WERI-Rb-1 (cell line): ENCODE measurements around the gene CTR9.
A peak's percentile ranks its signal among the peaks of the same experiment; 100 is the strongest.

Experiments used
- DNase-seq: peaks from one replicate; pipeline ENCODE4 v3.0.0-alpha.2; 2020
- H3K27ac ChIP-seq: fragments of 250-450 bp; sonication (Bioruptor Pico); 2 replicates; pipeline ENCODE4 v1.5.1; 2020; ENCODE audit warnings: mild to moderate bottlenecking, moderate library complexity
- H3K27me3 ChIP-seq: fragments of 250-450 bp; sonication (Bioruptor Pico); 2 replicates; pipeline ENCODE4 v1.5.1; 2021; ENCODE audit warnings: mild to moderate bottlenecking, low read depth, moderate library complexity; ENCODE audit not compliant: insufficient read depth, severe bottlenecking
- H3K36me3 ChIP-seq: fragments of 250-450 bp; sonication (Bioruptor Pico); 2 replicates; pipeline ENCODE4 v1.5.1; 2020; ENCODE audit warnings: mild to moderate bottlenecking, moderate library complexity
- H3K4me3 ChIP-seq: 2 replicates; pipeline ENCODE4 v1.5.1; 2011; ENCODE audit warnings: low read depth, mild to moderate bottlenecking, control low read depth, low read length
- H3K9me3 ChIP-seq: fragments of 250-450 bp; sonication (Bioruptor Pico); 2 replicates; pipeline ENCODE4 v1.5.1; 2021; ENCODE audit warnings: mild to moderate bottlenecking, moderate library complexity; ENCODE audit not compliant: severe bottlenecking
- TF ChIP-seq, protein P1 (sequence below): IDR thresholded peaks from 2 replicates; pipeline ENCODE4 v1.5.1; 2011; ENCODE audit warnings: low read depth, mild to moderate bottlenecking, control low read depth, inconsistent platforms, low read length

Gene CTR9

DNA sequence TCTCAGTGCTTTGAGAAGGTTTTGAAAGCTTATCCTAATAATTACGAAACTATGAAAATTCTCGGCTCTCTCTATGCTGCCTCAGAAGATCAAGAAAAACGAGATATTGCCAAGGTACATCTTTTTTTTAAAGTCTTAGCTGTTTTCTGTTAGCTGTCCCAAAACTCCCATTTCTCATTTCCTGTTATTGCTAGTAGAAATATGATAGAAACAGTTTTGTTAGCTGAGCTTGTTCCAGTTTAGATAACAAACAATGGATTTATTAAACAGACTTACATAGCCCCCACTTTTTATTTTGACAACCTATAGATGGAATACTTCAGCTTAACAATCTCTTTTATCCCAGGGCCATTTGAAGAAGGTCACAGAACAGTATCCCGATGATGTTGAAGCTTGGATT is 12.7 kb downstream of the CTR9 start:
- H3K27me3 ChIP-seq = no peaks in the 10 kb centered on the region
- no peaks in the 10 kb centered on the region for H3K9me3 ChIP-seq
- DNase-seq = no peak
- no peak overlapping the region for H3K4me3 ChIP-seq
- H3K27ac ChIP-seq = no peak overlapping the region
- TF ChIP-seq, protein P1, sequence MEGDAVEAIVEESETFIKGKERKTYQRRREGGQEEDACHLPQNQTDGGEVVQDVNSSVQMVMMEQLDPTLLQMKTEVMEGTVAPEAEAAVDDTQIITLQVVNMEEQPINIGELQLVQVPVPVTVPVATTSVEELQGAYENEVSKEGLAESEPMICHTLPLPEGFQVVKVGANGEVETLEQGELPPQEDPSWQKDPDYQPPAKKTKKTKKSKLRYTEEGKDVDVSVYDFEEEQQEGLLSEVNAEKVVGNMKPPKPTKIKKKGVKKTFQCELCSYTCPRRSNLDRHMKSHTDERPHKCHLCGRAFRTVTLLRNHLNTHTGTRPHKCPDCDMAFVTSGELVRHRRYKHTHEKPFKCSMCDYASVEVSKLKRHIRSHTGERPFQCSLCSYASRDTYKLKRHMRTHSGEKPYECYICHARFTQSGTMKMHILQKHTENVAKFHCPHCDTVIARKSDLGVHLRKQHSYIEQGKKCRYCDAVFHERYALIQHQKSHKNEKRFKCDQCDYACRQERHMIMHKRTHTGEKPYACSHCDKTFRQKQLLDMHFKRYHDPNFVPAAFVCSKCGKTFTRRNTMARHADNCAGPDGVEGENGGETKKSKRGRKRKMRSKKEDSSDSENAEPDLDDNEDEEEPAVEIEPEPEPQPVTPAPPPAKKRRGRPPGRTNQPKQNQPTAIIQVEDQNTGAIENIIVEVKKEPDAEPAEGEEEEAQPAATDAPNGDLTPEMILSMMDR = no peak
- H3K36me3 ChIP-seq = peaks cover 69% of the 10 kb centered on the region

DNA sequence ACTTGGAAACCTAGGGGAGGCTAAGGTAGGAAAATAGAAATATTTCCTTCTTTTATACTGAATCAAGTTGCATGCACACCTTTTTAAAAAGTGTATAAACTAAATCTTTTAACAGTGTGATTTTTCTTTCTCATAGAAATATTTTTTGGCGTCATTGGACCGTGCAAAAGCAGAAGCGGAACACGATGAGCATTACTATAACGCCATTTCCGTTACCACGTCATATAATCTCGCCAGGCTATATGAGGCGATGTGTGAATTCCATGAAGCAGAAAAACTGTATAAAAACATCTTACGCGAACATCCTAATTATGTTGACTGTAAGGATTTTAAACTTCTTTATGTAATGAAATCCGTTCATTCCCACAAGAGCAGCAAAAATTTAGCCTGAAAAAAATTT is 13.4 kb downstream of the CTR9 start:
- no peak overlapping the region for H3K27ac ChIP-seq
- H3K9me3 ChIP-seq = no peaks in the 10 kb centered on the region
- H3K27me3 ChIP-seq = no peaks in the 10 kb centered on the region
- TF ChIP-seq, protein P1 = no peak
- H3K36me3 ChIP-seq = peaks cover 66% of the 10 kb centered on the region
- H3K4me3 ChIP-seq = no peak overlapping the region
- DNase-seq = no peak

DNA sequence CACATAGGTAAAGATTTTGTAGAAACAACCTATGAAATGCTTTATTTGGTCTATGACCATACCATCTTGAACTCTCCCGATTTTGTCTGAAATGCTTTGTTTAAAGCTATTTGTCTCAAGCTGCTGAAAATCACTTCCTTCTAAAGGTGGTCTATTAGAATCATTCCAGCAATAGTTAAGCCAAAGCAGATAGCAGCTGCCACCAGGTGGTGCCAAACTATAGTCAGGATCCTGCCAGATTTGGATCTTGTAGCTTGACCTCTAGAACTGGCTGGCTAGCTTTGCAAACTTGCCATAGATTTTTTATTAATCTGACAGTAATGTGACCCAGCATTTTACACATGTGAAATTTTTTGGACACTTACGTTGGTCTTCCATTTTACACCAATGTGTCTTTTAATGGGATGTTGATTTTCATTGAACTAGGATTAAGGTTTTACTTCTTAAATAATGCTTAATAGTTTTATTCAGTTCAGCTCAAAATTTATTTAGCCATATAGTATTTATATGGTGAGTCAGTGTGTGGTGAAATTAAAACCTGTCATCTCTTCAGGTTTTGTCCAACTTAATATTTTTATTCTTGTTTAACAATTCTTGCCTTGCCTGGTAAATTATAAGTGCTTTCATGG is 19.7 kb downstream of the CTR9 start:
- peak; percentile 62 for DNase-seq

DNA sequence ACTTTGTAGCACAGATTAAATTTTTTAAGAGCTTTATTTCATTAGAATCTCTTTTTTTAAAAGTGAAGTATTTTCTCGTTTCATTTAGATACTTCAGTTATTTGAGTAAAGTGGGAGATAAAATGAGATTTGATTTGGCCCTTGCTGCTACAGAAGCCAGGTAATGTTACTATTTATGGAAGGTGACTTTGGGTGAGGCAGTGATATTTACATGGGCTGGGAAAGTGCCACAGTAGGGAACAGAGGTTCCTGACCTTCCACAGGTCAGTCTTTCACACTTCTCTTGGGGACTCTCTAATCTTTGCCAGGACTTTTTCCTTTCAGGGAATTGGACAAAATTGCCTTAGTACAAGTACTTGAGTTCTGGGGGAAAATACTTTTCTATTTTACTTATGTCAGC is 20.4 kb downstream of the CTR9 start:
- peaks cover 65% of the 10 kb centered on the region for H3K36me3 ChIP-seq
- TF ChIP-seq, protein P1 = no peak
- no peaks in the 10 kb centered on the region for H3K9me3 ChIP-seq
- DNase-seq = no peak
- no peaks in the 10 kb centered on the region for H3K27me3 ChIP-seq
- no peak overlapping the region for H3K4me3 ChIP-seq
- H3K27ac ChIP-seq = no peak overlapping the region

More for the DNA sequence above, 19.7 kb downstream of the CTR9 start:
- H3K36me3 ChIP-seq = peaks cover 66% of the 10 kb centered on the region
- no peaks in the 10 kb centered on the region for H3K27me3 ChIP-seq
- H3K9me3 ChIP-seq = no peaks in the 10 kb centered on the region
- H3K27ac ChIP-seq = no peak overlapping the region
- H3K4me3 ChIP-seq = no peak overlapping the region
- TF ChIP-seq, protein P1 = peak; percentile 75

DNA sequence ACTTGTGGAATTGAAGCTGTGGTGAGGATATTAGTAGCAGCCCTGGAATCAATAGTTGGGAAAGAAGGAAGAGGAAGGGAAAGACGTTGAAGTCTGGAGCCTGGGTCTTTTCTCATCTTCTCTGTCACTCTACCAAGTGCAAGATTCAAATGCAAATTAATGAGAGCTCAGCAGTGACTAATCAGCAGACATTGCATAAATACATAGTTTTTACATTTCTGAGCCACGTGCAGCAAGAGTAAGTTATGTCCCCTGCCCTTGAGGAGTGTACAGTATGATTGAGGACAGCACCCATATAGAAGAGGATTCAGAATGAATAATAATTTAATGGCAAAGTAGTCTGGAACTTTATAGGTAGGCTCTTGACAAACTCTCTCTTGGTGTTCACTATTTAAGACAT is 23.8 kb downstream of the CTR9 start:
- DNase-seq = no peak
- TF ChIP-seq, protein P1 = no peak
- no peak overlapping the region for H3K27ac ChIP-seq
- no peak overlapping the region for H3K4me3 ChIP-seq
- H3K9me3 ChIP-seq = no peaks in the 10 kb centered on the region
- H3K36me3 ChIP-seq = peaks cover 81% of the 10 kb centered on the region
- H3K27me3 ChIP-seq = no peaks in the 10 kb centered on the region

DNA sequence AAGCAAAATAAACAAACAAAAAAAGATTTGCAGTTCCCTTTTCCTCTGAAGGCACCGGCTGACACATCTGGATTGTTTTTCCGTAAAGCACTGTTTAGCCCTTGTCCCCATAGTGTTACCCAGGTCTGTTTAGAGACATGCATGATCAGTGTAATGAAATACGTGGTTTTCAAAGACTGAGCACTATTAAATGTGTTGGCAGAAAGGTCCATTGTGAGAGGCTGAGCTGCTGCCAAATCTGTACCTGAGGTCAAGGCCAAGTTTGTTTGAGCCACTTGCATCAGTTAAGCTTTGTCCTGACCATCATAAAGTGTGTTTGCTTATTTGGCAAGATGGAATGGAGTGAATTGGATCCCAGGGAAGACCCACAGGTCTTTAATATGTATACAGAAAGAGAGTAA is 26.3 kb downstream of the CTR9 start:
- TF ChIP-seq, protein P1 = no peak
- H3K9me3 ChIP-seq = no peaks in the 10 kb centered on the region
- H3K27ac ChIP-seq = no peak overlapping the region
- H3K4me3 ChIP-seq = no peak overlapping the region
- H3K27me3 ChIP-seq = no peaks in the 10 kb centered on the region
- peaks cover 55% of the 10 kb centered on the region for H3K36me3 ChIP-seq
- no peak for DNase-seq
